NT2/D1 (cell line): ENCODE measurements around the gene TMEM61.
"Not testable (repeated sequence)": the region's sequence is repeated elsewhere in the genome, so short reads cannot be mapped to it uniquely, and the experiment has no call there.

Experiments used
- DNase-seq: peaks from one replicate; pipeline ENCODE4 v3.0.0-alpha.2; 2011; ENCODE audit warnings: low read depth, low spot score
- H3K27me3 ChIP-seq: 2 replicates; pipeline ENCODE4 v1.6.0; 2011; ENCODE audit warnings: mild to moderate bottlenecking; ENCODE audit not compliant: insufficient read length, insufficient read depth
- H3K36me3 ChIP-seq: 2 replicates; pipeline ENCODE4 v1.6.1; 2011; ENCODE audit warnings: mild to moderate bottlenecking, low read length, mixed read lengths; ENCODE audit not compliant: insufficient read depth, insufficient read length
- H3K4me1 ChIP-seq: 2 replicates; pipeline ENCODE4 v1.5.1; 2011; ENCODE audit not compliant: insufficient read depth, insufficient read length
- H3K4me3 ChIP-seq: 2 replicates; pipeline ENCODE4 v1.5.1; 2011; ENCODE audit warnings: low read depth; ENCODE audit not compliant: insufficient read length
- H3K9ac ChIP-seq: 2 replicates; pipeline ENCODE4 v1.6.0; 2011; ENCODE audit warnings: low read depth; ENCODE audit not compliant: insufficient read length
- H3K9me3 ChIP-seq: 2 replicates; pipeline ENCODE4 v1.5.1; 2011; ENCODE audit warnings: mild to moderate bottlenecking, low read length; ENCODE audit not compliant: insufficient read depth
- SUZ12 ChIP-seq: IDR thresholded peaks from 2 replicates; pipeline ENCODE4 v1.6.1; 2011; ENCODE audit not compliant: insufficient read length, insufficient read depth; ENCODE audit errors: extremely low read depth
- YY1 ChIP-seq: IDR thresholded peaks from 2 replicates; pipeline ENCODE4 v1.6.1; 2011; ENCODE audit not compliant: insufficient read length, insufficient read depth
- ZNF274 ChIP-seq: IDR thresholded peaks from 2 replicates; pipeline ENCODE4 v1.6.1; 2011; ENCODE audit warnings: mild to moderate bottlenecking, low read depth, low read length

Gene TMEM61

GRCh38 chr1:54980528-54981241 is at the start of gene TMEM61:
Gene TMEM61 (plus strand): TSS chr1:54980628. CDS start chr1:54981066, 438 bp downstream.
- Histone ChIP-seq H3K4me1 (peaks cover 21% of the 10 kb centered on the region), H3K36me3 (no peaks in the 10 kb centered on the region), H3K4me3 (peak within 1 kb of the TSS; percentile 27), H3K9ac (peak within 1 kb of the TSS; percentile 72), H3K9me3 (no peaks in the 10 kb centered on the region), H3K27me3 (peaks cover 39% of the 10 kb centered on the region)
- TF ChIP-seq YY1: no peak
- no peak for TF ChIP-seq ZNF274
- no peak for TF ChIP-seq SUZ12
- DNase-seq: no peak

GRCh38 chr1:54931275-54931840 is 49.1 kb upstream of the TMEM61 start:
- Histone ChIP-seq H3K9ac (no peak overlapping the region), H3K4me1 (no peaks in the 10 kb centered on the region), H3K27me3 (no peaks in the 10 kb centered on the region), H3K9me3 (peaks cover 36% of the 10 kb centered on the region), H3K4me3 (no peak overlapping the region), H3K36me3 (no peaks in the 10 kb centered on the region)
- no peak for TF ChIP-seq ZNF274
- no peak for TF ChIP-seq YY1
- TF ChIP-seq SUZ12: no peak
- DNase-seq: no peak

GRCh38 chr1:54934081-54934480 is 46.3 kb upstream of the TMEM61 start:
- peaks cover 36% of the 10 kb centered on the region for H3K9me3 ChIP-seq
- H3K4me3 ChIP-seq, H3K36me3 ChIP-seq, H3K27me3 ChIP-seq, H3K9ac ChIP-seq, DNase-seq, H3K4me1 ChIP-seq: not testable (repeated sequence)

- peaks cover 36% of the 10 kb centered on the region for H3K9me3 ChIP-seq
- no peak overlapping the region for H3K9ac ChIP-seq
- H3K36me3 ChIP-seq: no peaks in the 10 kb centered on the region
- no peaks in the 10 kb centered on the region for H3K27me3 ChIP-seq
- TF ChIP-seq YY1 (no peak), ZNF274 (no peak), SUZ12 (no peak)
- no peak overlapping the region for H3K4me3 ChIP-seq
- no peak for DNase-seq
- H3K4me1 ChIP-seq: peaks cover 2% of the 10 kb centered on the region
These were observed 45.6 kb upstream of the TMEM61 start for GRCh38 chr1:54934869-54935268.

GRCh38 chr1:54936791-54937190 is 43.6 kb upstream of the TMEM61 start:
- no peaks in the 10 kb centered on the region for H3K36me3 ChIP-seq
- TF ChIP-seq YY1 (no peak), SUZ12 (no peak), ZNF274 (no peak)
- peaks cover 40% of the 10 kb centered on the region for H3K9me3 ChIP-seq
- no peaks in the 10 kb centered on the region for H3K27me3 ChIP-seq
- H3K4me1 ChIP-seq: peaks cover 2% of the 10 kb centered on the region
- H3K4me3 ChIP-seq: no peak overlapping the region
- H3K9ac ChIP-seq: no peak overlapping the region
- DNase-seq: no peak

- peaks cover 2% of the 10 kb centered on the region for H3K4me1 ChIP-seq
- no peak overlapping the region for H3K4me3 ChIP-seq
- no peak overlapping the region for H3K9ac ChIP-seq
- no peaks in the 10 kb centered on the region for H3K27me3 ChIP-seq
- H3K36me3 ChIP-seq: no peaks in the 10 kb centered on the region
- TF ChIP-seq SUZ12: no peak
- no peak for TF ChIP-seq YY1
- no peak for TF ChIP-seq ZNF274
- DNase-seq: no peak
- H3K9me3 ChIP-seq: peaks cover 46% of the 10 kb centered on the region
These were observed 43.0 kb upstream of the TMEM61 start for GRCh38 chr1:54937469-54937868.

GRCh38 chr1:54938955-54939354 is 41.5 kb upstream of the TMEM61 start:
- H3K4me3 ChIP-seq, H3K4me1 ChIP-seq, DNase-seq, H3K27me3 ChIP-seq, H3K9ac ChIP-seq, H3K36me3 ChIP-seq: not testable (repeated sequence)
- peaks cover 46% of the 10 kb centered on the region for H3K9me3 ChIP-seq
